IMR-90 (cell line): Measurements from ENCODE around the gene SCAANT1. TPM values are rescaled to one million over a fixed set of nuclear protein-coding genes. Genes with fewer than 3 reads are reported as not detected.

Experiments used
- ATAC-seq: fragments of 200-7000 bp; cut with Tn5 transposase; 2 replicates; pipeline ENCODE4 v1.9.1; 2020; ENCODE audit warnings: low read depth, mild to moderate bottlenecking, moderate library complexity
- BruUV-seq: library from RNA; stranded (reverse); fragments of 400-500 nt; replicated peaks from 2 replicates; lab custom pipeline; 2021; lab: Mats Ljungman, UMichigan
- CTCF ChIA-PET: fragments of 300-600 bp; formaldehyde crosslinking; extraction: SDS; loops from one replicate; lab custom pipeline; 2021; ENCODE audit warnings: antibody characterized with exemption; lab: Yijun Ruan, JAX
- POLR2A ChIA-PET: fragments of 300-600 bp; sonication (Branson Sonifier 250); formaldehyde crosslinking; loops from one replicate; lab custom pipeline; 2022; ENCODE audit warnings: antibody characterized with exemption; ENCODE audit not compliant: unreplicated experiment; lab: Charles Lee
- DNase-seq: peaks from one replicate; pipeline ENCODE4 v3.0.0; 2013
- H2AFZ ChIP-seq: replicated peaks from 2 replicates; pipeline ENCODE3; 2013; ENCODE audit warnings: low read length, mild to moderate bottlenecking; ENCODE audit not compliant: poor library complexity
- H2AK5ac ChIP-seq: 2 replicates; pipeline ENCODE4 v1.6.1; 2013; ENCODE audit warnings: low read depth, low read length, inconsistent platforms
- H2AK9ac ChIP-seq: replicated peaks from 2 replicates; pipeline ENCODE3; 2013; ENCODE audit warnings: mild to moderate bottlenecking, low read depth, low read length, moderate library complexity; ENCODE audit not compliant: poor library complexity
- H2BK120ac ChIP-seq: 2 replicates; pipeline ENCODE4 v1.6.1; 2013; ENCODE audit warnings: low read depth, low read length, inconsistent platforms
- H2BK15ac ChIP-seq: 3 replicates; pipeline ENCODE4 v1.6.1; 2013; ENCODE audit warnings: low read depth, low read length, inconsistent platforms
- H2BK20ac ChIP-seq: 2 replicates; pipeline ENCODE4 v1.6.1; 2013; ENCODE audit warnings: low read depth, mild to moderate bottlenecking, inconsistent platforms, low read length, moderate library complexity
- H2BK5ac ChIP-seq: 2 replicates; pipeline ENCODE4 v1.6.1; 2013; ENCODE audit warnings: mild to moderate bottlenecking, low read depth, low read length, inconsistent platforms; ENCODE audit not compliant: poor library complexity, severe bottlenecking
- H3K14ac ChIP-seq: replicated peaks from 2 replicates; pipeline ENCODE4 v1.6.1; 2013; ENCODE audit warnings: low read depth, low read length, inconsistent platforms
- H3K18ac ChIP-seq: 2 replicates; pipeline ENCODE4 v1.6.1; 2013; ENCODE audit warnings: low read depth, low read length, control low read depth
- H3K23ac ChIP-seq: 2 replicates; pipeline ENCODE4 v1.6.1; 2013; ENCODE audit warnings: low read depth, low read length, inconsistent platforms
- H3K27ac ChIP-seq: 2 replicates; pipeline ENCODE4 v1.5.1; 2013; ENCODE audit warnings: mild to moderate bottlenecking, control low read depth, low read length; ENCODE audit not compliant: insufficient read depth
- H3K27me3 ChIP-seq: 2 replicates; pipeline ENCODE4 v1.6.1; 2013; ENCODE audit warnings: low read length; ENCODE audit not compliant: control insufficient read depth, insufficient read depth
- H3K36me3 ChIP-seq: 2 replicates; pipeline ENCODE4 v1.6.1; 2013; ENCODE audit warnings: low read length, mixed read lengths; ENCODE audit not compliant: control insufficient read depth, insufficient read depth
- H3K4ac ChIP-seq: 2 replicates; pipeline ENCODE4 v1.6.1; 2013; ENCODE audit warnings: low read depth, low read length, inconsistent platforms
- H3K4me1 ChIP-seq: 2 replicates; pipeline ENCODE4 v1.6.1; 2013; ENCODE audit warnings: low read length, mixed read lengths; ENCODE audit not compliant: control insufficient read depth, insufficient read depth
- H3K4me2 ChIP-seq: 2 replicates; pipeline ENCODE4 v1.6.1; 2013; ENCODE audit warnings: low read depth, mild to moderate bottlenecking, control low read depth, low read length, moderate library complexity
- H3K4me3 ChIP-seq: 2 replicates; pipeline ENCODE4 v1.5.1; 2013; ENCODE audit warnings: low read depth, mild to moderate bottlenecking, control low read depth, low read length, moderate library complexity; ENCODE audit not compliant: insufficient read depth
- H3K56ac ChIP-seq: 2 replicates; pipeline ENCODE4 v1.6.1; 2013; ENCODE audit warnings: low read length, inconsistent platforms; ENCODE audit not compliant: insufficient read depth; ENCODE audit errors: extremely low read depth
- H3K79me1 ChIP-seq, 2 experiments: 2 replicates each; pipeline ENCODE4 v1.6.1; 2013; ENCODE audit warnings: low read length in 2 of 2, inconsistent platforms in 1 of 2, low read depth in 1 of 2
- H3K9ac ChIP-seq: 2 replicates; pipeline ENCODE4 v1.6.1; 2013; ENCODE audit warnings: low read depth, low read length, control low read depth
- H3K9me1 ChIP-seq: 2 replicates; pipeline ENCODE4 v1.6.1; 2013; ENCODE audit warnings: low read length, inconsistent platforms; ENCODE audit not compliant: insufficient read depth
- H3K9me3 ChIP-seq: 2 replicates; pipeline ENCODE4 v1.6.1; 2013; ENCODE audit warnings: low read length; ENCODE audit not compliant: control insufficient read depth, insufficient read depth
- H4K20me1 ChIP-seq: 2 replicates; pipeline ENCODE4 v1.6.1; 2013; ENCODE audit warnings: low read length, inconsistent platforms; ENCODE audit not compliant: insufficient read depth
- H4K5ac ChIP-seq: 2 replicates; pipeline ENCODE4 v1.6.1; 2013; ENCODE audit warnings: mild to moderate bottlenecking, low read depth, low read length, control low read depth
- H4K8ac ChIP-seq, 2 experiments: 2 replicates each; pipeline ENCODE4 v1.6.1; 2013; ENCODE audit warnings: low read depth in 2 of 2, low read length in 2 of 2, control low read depth in 1 of 2, inconsistent platforms in 1 of 2
- H4K91ac ChIP-seq: 2 replicates; pipeline ENCODE4 v1.6.1; 2013; ENCODE audit warnings: low read depth, low read length, inconsistent platforms; ENCODE audit not compliant: insufficient read depth
- CEBPB ChIP-seq: IDR thresholded peaks from 2 replicates; pipeline ENCODE4 v1.6.1; 2012; ENCODE audit warnings: low read depth, low read length, improper control_type of control experiment
- CHD1 ChIP-seq: IDR thresholded peaks from 2 replicates; pipeline ENCODE4 v1.6.1; 2012; ENCODE audit warnings: low read depth, low read length, improper control_type of control experiment
- ELK1 ChIP-seq: fragments of 150-350 bp; IDR thresholded peaks from 2 replicates; pipeline ENCODE4 v1.6.1; 2016; ENCODE audit warnings: low read depth, mild to moderate bottlenecking, low read length, moderate library complexity, borderline replicate concordance
- MAFK ChIP-seq: IDR thresholded peaks from 2 replicates; pipeline ENCODE4 v1.6.1; 2012; ENCODE audit warnings: low read depth, low read length, improper control_type of control experiment
- MAZ ChIP-seq: IDR thresholded peaks from 2 replicates; pipeline ENCODE4 v1.6.1; 2012; ENCODE audit warnings: low read depth, mild to moderate bottlenecking, low read length, improper control_type of control experiment, moderate library complexity, borderline replicate concordance
- MXI1 ChIP-seq: IDR thresholded peaks from 2 replicates; pipeline ENCODE4 v1.6.1; 2012; ENCODE audit warnings: low read depth, mild to moderate bottlenecking, low read length, moderate library complexity, borderline replicate concordance
- NFE2L2 ChIP-seq: fragments of 150-350 bp; IDR thresholded peaks from 2 replicates; pipeline ENCODE4 v1.6.1; 2016; ENCODE audit warnings: low read depth, mild to moderate bottlenecking, low read length
- RAD21 ChIP-seq: IDR thresholded peaks from 2 replicates; pipeline ENCODE4 v1.6.1; 2012; ENCODE audit warnings: low read length, improper control_type of control experiment
- RCOR1 ChIP-seq: IDR thresholded peaks from 2 replicates; pipeline ENCODE4 v1.6.1; 2012; ENCODE audit warnings: mild to moderate bottlenecking, low read length, improper control_type of control experiment; ENCODE audit not compliant: insufficient replicate concordance
- SMC3 ChIP-seq: fragments of 150-350 bp; IDR thresholded peaks from 2 replicates; pipeline ENCODE4 v1.6.1; 2016; ENCODE audit warnings: low read depth, mild to moderate bottlenecking, antibody characterized with exemption, low read length, moderate library complexity
- USF2 ChIP-seq: fragments of 150-350 bp; IDR thresholded peaks from 2 replicates; pipeline ENCODE4 v1.6.1; 2017; ENCODE audit warnings: mild to moderate bottlenecking, antibody characterized with exemption, low read length, low read depth
- WGBS, 2 experiments: methylation state at CpG; one replicate each; pipeline versions ENCODE4 v1.1.5 to v1.1.7; 2013; ENCODE audit warnings: missing lambda C conversion rate in 2 of 2; ENCODE audit not compliant: insufficient read length in 1 of 2; ENCODE audit errors: extremely low coverage in 2 of 2; 5-methylcytosine and 5-hydroxymethylcytosine counted together
- dilution Hi-C: fragments of 300-500 bp; cut with HindIII; formaldehyde crosslinking; loops from one replicate; pipeline ENCODE4 v1.14.3; 2018; ENCODE audit warnings: low sequenced_read_pairs; ENCODE audit not compliant: unreplicated experiment
- in situ Hi-C: fragments of 300-500 bp; cut with MboI; formaldehyde crosslinking; loops from 3 replicates; pipeline ENCODE4 v1.14.3; 2019; ENCODE audit warnings: low sequenced_read_pairs, inconsistent platforms, mixed read lengths
- intact Hi-C: fragments of 100-400 bp; cut with micrococcal nuclease; formaldehyde crosslinking; loops from 2 replicates; pipeline ENCODE4 v1.10.0; 2022
- polyA plus RNA-seq, 3 experiments: library from polyadenylated mRNA; depleted of rRNA; stranded (reverse); fragments of >200 nt; gene quantifications; 2 replicates each; pipeline ENCODE4 v1.2.3, GENCODE V29; 2012; ENCODE audit warnings: low replicate concordance in 1 of 3
- total RNA-seq: library from RNA; depleted of rRNA; stranded (reverse); fragments of >200 nt; gene quantifications from 2 replicates; pipeline ENCODE4 v1.2.3, GENCODE V29; 2012
- TF ChIP-seq, protein P1 (sequence below): conservative IDR thresholded peaks from 2 replicates; pipeline ENCODE4 v1.5.1; 2012; ENCODE audit warnings: mild to moderate bottlenecking, low read depth, low read length, improper control_type of control experiment

Gene SCAANT1
- total and polyA plus RNA-seq, 2 of the 4 experiments (the other 2 are of a cell fraction): not detected

DNA sequence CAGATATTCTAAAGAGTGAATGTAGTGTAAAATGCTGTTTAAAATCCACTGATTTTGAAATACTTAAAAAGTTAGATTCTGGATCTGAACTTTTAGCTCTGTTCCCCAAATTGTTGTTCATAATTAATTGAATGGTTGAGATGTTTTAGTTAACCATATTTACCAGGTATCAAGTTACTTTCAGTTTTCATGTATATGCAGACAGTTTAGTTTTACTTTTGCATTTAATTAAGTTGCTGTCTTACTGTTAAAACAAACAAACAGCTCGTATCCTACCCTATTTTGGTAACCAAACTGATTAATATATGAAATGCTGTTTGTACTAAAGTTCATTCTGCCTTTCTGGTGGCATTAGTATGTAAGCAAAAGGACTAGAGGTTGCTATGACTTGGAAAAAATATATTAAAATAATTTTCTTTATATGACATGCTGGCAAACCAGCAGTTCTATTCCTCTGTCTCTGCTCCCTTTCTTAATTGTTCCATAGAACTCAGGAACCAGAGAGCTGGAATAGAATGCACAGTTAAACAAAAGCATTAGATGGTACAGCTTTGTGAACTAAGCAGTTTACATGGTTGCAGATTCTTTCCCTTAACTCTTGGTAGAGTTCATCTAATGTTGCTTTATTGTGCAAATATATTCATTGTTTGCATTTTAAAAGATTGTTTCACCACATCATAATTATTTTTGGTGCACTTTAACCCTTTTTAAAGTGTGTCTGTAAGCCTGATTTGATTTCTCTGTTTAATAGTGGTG, 39.5 kb upstream of the SCAANT1 start (continued):
- TF ChIP-seq, protein P1, sequence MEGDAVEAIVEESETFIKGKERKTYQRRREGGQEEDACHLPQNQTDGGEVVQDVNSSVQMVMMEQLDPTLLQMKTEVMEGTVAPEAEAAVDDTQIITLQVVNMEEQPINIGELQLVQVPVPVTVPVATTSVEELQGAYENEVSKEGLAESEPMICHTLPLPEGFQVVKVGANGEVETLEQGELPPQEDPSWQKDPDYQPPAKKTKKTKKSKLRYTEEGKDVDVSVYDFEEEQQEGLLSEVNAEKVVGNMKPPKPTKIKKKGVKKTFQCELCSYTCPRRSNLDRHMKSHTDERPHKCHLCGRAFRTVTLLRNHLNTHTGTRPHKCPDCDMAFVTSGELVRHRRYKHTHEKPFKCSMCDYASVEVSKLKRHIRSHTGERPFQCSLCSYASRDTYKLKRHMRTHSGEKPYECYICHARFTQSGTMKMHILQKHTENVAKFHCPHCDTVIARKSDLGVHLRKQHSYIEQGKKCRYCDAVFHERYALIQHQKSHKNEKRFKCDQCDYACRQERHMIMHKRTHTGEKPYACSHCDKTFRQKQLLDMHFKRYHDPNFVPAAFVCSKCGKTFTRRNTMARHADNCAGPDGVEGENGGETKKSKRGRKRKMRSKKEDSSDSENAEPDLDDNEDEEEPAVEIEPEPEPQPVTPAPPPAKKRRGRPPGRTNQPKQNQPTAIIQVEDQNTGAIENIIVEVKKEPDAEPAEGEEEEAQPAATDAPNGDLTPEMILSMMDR: no peak

DNA sequence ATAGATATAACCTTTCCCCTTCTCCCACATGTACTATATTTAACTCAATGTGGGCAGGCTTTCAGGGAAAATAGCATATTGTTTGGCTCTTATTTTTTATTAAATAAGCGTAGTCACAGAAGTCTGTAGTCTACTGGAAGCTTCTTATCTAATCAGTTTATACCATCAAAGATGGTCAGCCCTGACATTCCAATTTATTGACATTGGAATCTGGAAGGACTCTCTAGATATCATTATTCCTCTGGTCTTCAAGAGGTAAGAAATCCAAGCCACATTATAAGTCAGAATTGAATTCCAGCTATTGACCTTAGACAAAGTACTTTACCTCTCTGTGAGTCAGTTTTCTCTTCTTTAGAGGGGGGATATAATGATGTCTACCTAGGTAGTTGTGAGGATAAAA, 38.5 kb upstream of the SCAANT1 start:
- CTCF ChIA-PET: interaction anchor here (1.6 kb wide), 1 partner anchor 11 kb away, joined by 5 read pairs; no protein-coding TSS in a partner anchor
- WGBS, 2 experiments: no CpG with 5 or more reads among the region's 1 CpG
- ATAC-seq (no peak), DNase-seq (no peak)
- Histone ChIP-seq H3K14ac (no peak overlapping the region), H3K4me1 (peaks cover 6% of the 10 kb centered on the region), H4K8ac (no peak overlapping the region; a peak in 1 of 4 replicates), H3K23ac (no peak overlapping the region), H4K20me1 (peaks cover 31% of the 10 kb centered on the region), H3K4me3 (no peak overlapping the region), H3K18ac (no peak overlapping the region), H3K56ac (no peak overlapping the region), H3K4me2 (peak overlapping the region; percentile 65), H3K27me3 (no peaks in the 10 kb centered on the region), H2AK9ac (no peak overlapping the region), H3K79me1 (peaks cover 52 to 74% of the 10 kb centered on the region in 2 experiments), H2BK15ac (no peak overlapping the region), H2BK120ac (no peak overlapping the region), H3K9ac (no peak overlapping the region), H4K91ac (no peak overlapping the region), H3K4ac (no peak overlapping the region), H3K9me3 (no peaks in the 10 kb centered on the region), H2AFZ (no peak overlapping the region), H2BK5ac (no peak overlapping the region), H2AK5ac (no peak overlapping the region), H3K36me3 (peaks cover 9% of the 10 kb centered on the region), H4K5ac (no peak overlapping the region), H3K9me1 (peaks cover 33% of the 10 kb centered on the region), H3K27ac (no peak overlapping the region), H2BK20ac (no peak overlapping the region)
- intact Hi-C loops: no loop called here
- BruUV-seq: no TSS peak
- in situ Hi-C loops: no loop called here
- POLR2A ChIA-PET: no interaction called here
- dilution Hi-C loops: no loop called here
- no peak for TF ChIP-seq MAFK
- TF ChIP-seq CEBPB: no peak
- TF ChIP-seq USF2: no peak
- no peak for TF ChIP-seq ELK1
- no peak for TF ChIP-seq MXI1
- TF ChIP-seq MAZ: no peak
- no peak for TF ChIP-seq CHD1
- TF ChIP-seq NFE2L2: no peak
- TF ChIP-seq SMC3: no peak
- no peak for TF ChIP-seq RAD21
- TF ChIP-seq RCOR1: no peak
